K562 (cell line): Measurements from ENCODE around the gene PRR30. TPM values are rescaled to one million over a fixed set of nuclear protein-coding genes. Genes with fewer than 3 reads are reported as not detected.
A peak's percentile ranks its signal among the peaks of the same experiment; 100 is the strongest.

Experiments used
- ATAC-seq: fragments of 200-7000 bp; cut with Tn5 transposase; 3 replicates; pipeline ENCODE4 v1.9.1; 2020; ENCODE audit warnings: moderate library complexity
- BruUV-seq: library from RNA; stranded (reverse); fragments of 400-500 nt; replicated peaks from 2 replicates; lab custom pipeline; 2021; lab: Mats Ljungman, UMichigan
- CTCF ChIA-PET: fragments of 300-600 bp; formaldehyde crosslinking; extraction: SDS; loops from one replicate; lab custom pipeline; 2021; ENCODE audit warnings: low intra/inter-chr PET ratio; lab: Yijun Ruan, JAX
- POLR2A ChIA-PET: fragments of 300-600, 350-650 bp; sonication (Branson Sonifier 250); formaldehyde crosslinking; extraction: SDS; loops from one replicate; lab custom pipeline; 2021; ENCODE audit warnings: antibody characterized with exemption, inconsistent platforms; lab: Yijun Ruan, JAX
- DNase-seq, 4 experiments: peaks; one replicate each; pipeline versions ENCODE4 v3.0.0 to v3.0.0-alpha.2; 2011 to 2018; ENCODE audit warnings: low spot score in 3 of 4, mixed read lengths in 3 of 4; ENCODE audit errors: extremely low read depth in 1 of 4
- FAIRE-seq: peaks from 2 replicates; lab custom pipeline; 2011; peaks lifted over from hg19 to GRCh38; lab: Jason Lieb, UNC
- H2AFZ ChIP-seq: 2 replicates; pipeline ENCODE4 v1.6.0; 2011; ENCODE audit warnings: low read depth, low read length, control low read depth, inconsistent platforms
- H3K27ac ChIP-seq: fragments of 200-600 bp; 3 replicates; pipeline ENCODE4 v1.8.0; 2011; ENCODE audit warnings: low read depth, mild to moderate bottlenecking, control low read depth, inconsistent platforms, low read length, moderate library complexity, mixed read lengths; ENCODE audit errors: extremely low read depth
- H3K27me3 ChIP-seq, 2 experiments: fragments of 300-600 bp in 1 of 2; 2 replicates in 1 of 2; 3 replicates in 1 of 2; pipeline versions ENCODE4 v1.6.0 to v1.8.0; 2011; ENCODE audit warnings: inconsistent platforms in 2 of 2, low read length in 2 of 2, mild to moderate bottlenecking in 1 of 2, mixed read lengths in 1 of 2, moderate library complexity in 1 of 2; ENCODE audit not compliant: control insufficient read depth in 2 of 2, insufficient read depth in 2 of 2
- H3K36me3 ChIP-seq: fragments of 300-600 bp; 3 replicates; pipeline ENCODE4 v1.8.0; 2011; ENCODE audit warnings: mild to moderate bottlenecking, low read length, inconsistent platforms; ENCODE audit not compliant: control insufficient read depth, insufficient read depth
- H3K4me1 ChIP-seq, 2 experiments: fragments of 200-600 bp in 1 of 2; replicated peaks in 1 of 2; 2 replicates in 1 of 2; 3 replicates in 1 of 2; pipeline versions ENCODE4 v1.5.1 to v1.8.0; 2011; ENCODE audit warnings: inconsistent platforms in 2 of 2, low read length in 2 of 2, mild to moderate bottlenecking in 1 of 2, mixed read lengths in 1 of 2, moderate library complexity in 1 of 2; ENCODE audit not compliant: control insufficient read depth in 2 of 2, insufficient read depth in 2 of 2
- H3K4me2 ChIP-seq: 2 replicates; pipeline ENCODE4 v1.6.1; 2011; ENCODE audit warnings: low read length, control low read depth, inconsistent platforms, mixed read lengths; ENCODE audit not compliant: insufficient read depth
- H3K4me3 ChIP-seq: fragments of 200-600 bp; sonication (generic), shearing (Covaris generic); 2 replicates; pipeline ENCODE4 v1.5.1; 2016; ENCODE audit warnings: control low read depth, inconsistent platforms
- H3K79me2 ChIP-seq: fragments of 200-600 bp; 3 replicates; pipeline ENCODE4 v1.8.0; 2011; ENCODE audit warnings: low read length, inconsistent platforms; ENCODE audit not compliant: control insufficient read depth, insufficient read depth
- H3K9ac ChIP-seq, 2 experiments: 2 replicates each; pipeline versions ENCODE4 v1.6.0 to v1.6.1; 2011; ENCODE audit warnings: low read depth in 2 of 2, low read length in 2 of 2, control low read depth in 1 of 2, inconsistent platforms in 1 of 2, mild to moderate bottlenecking in 1 of 2, mixed read lengths in 1 of 2; ENCODE audit not compliant: insufficient read depth in 1 of 2
- H3K9me1 ChIP-seq: one replicate; pipeline ENCODE4 v1.6.0; 2011; ENCODE audit warnings: inconsistent platforms, mild to moderate bottlenecking, low read length, moderate library complexity; ENCODE audit not compliant: control insufficient read depth, insufficient read depth
- H3K9me3 ChIP-seq: replicated peaks from 2 replicates; pipeline ENCODE4 v1.5.1; 2011; ENCODE audit warnings: low read depth, low read length, inconsistent platforms; ENCODE audit not compliant: control insufficient read depth, insufficient read depth
- H4K20me1 ChIP-seq: replicated peaks from 2 replicates; pipeline ENCODE4 v1.6.1; 2011; ENCODE audit warnings: low read length, inconsistent platforms, mixed read lengths; ENCODE audit not compliant: control insufficient read depth, insufficient read depth
- CTBP1 ChIP-seq: fragments of 450-650 bp; IDR thresholded peaks from 2 replicates; pipeline ENCODE4 v1.6.1; 2016; ENCODE audit warnings: borderline replicate concordance
- DPF2 ChIP-seq: fragments of 450-650 bp; IDR thresholded peaks from 2 replicates; pipeline ENCODE4 v1.6.1; 2016
- EHMT2 ChIP-seq: fragments of 450-650 bp; IDR thresholded peaks from 2 replicates; pipeline ENCODE4 v1.6.1; 2018; ENCODE audit warnings: antibody characterized with exemption
- ELF1 ChIP-seq: fragments of 200-800 bp; sonication (Bioruptor generic); IDR thresholded peaks from 2 replicates; pipeline ENCODE4 v1.6.1; 2016; ENCODE audit warnings: missing genetic modification characterization, missing compliant biosample characterization
- HDAC1 ChIP-seq, 2 experiments: fragments of 450-650 bp; IDR thresholded peaks; 2 replicates each; pipeline ENCODE4 v1.6.1; 2016 to 2017; ENCODE audit warnings: inconsistent platforms in 1 of 2, mild to moderate bottlenecking in 1 of 2, moderate library complexity in 1 of 2
- HDAC6 ChIP-seq: IDR thresholded peaks from 2 replicates; pipeline ENCODE4 v1.6.1; 2012; ENCODE audit warnings: low read depth, mild to moderate bottlenecking, control low read depth, inconsistent platforms, low read length, moderate library complexity
- NFRKB ChIP-seq: fragments of 450-650 bp; IDR thresholded peaks from 2 replicates; pipeline ENCODE4 v1.6.1; 2016; ENCODE audit warnings: low read depth
- PRMT5 ChIP-seq: sonication (generic); formaldehyde crosslinking; IDR thresholded peaks from 2 replicates; pipeline ENCODE4 v1.5.0; 2020; ENCODE audit warnings: missing genetic modification reagents
- TEAD4 ChIP-seq, 2 experiments: sonication (generic) in 1 of 2; formaldehyde crosslinking in 1 of 2; IDR thresholded peaks; 2 replicates each; pipeline versions ENCODE4 v1.6.1 to v1.8.0; 2012 to 2022; ENCODE audit warnings: borderline replicate concordance in 1 of 2, inconsistent platforms in 1 of 2, low read length in 1 of 2, mild to moderate bottlenecking in 1 of 2, missing genetic modification reagents in 1 of 2
- ZBTB17 ChIP-seq: fragments of 450-650 bp; formaldehyde crosslinking; IDR thresholded peaks from 2 replicates; pipeline ENCODE4 v1.4.0; 2020; ENCODE audit warnings: mild to moderate bottlenecking
- ZKSCAN1 ChIP-seq: fragments of 150-350 bp; IDR thresholded peaks from 2 replicates; pipeline ENCODE4 v1.6.1; 2016; ENCODE audit warnings: low read depth, low read length
- WGBS: fragments of 100-300 bp; shearing (Covaris generic); methylation state at CpG from one replicate; pipeline ENCODE4 v1.1.6; 2016; ENCODE audit warnings: low coverage, mixed read lengths; ENCODE audit not compliant: insufficient coverage; ENCODE audit errors: missing lambda C conversion rate; 5-methylcytosine and 5-hydroxymethylcytosine counted together
- in situ Hi-C: fragments of 300-500 bp; cut with MboI; formaldehyde crosslinking; loops from 4 replicates; pipeline ENCODE4 v1.15.0; 2018; ENCODE audit warnings: inconsistent platforms, mixed read lengths
- intact Hi-C: fragments of 100-400 bp; cut with micrococcal nuclease; formaldehyde crosslinking; loops from 2 replicates; pipeline ENCODE4 v1.14.2; 2022
- polyA plus RNA-seq, 8 experiments: library from polyadenylated mRNA; depleted of rRNA in 4 of 8; stranded (reverse) in 5 of 8; unstranded in 3 of 8; fragments of >200 nt; fragmentation: Nextera tagmentation in 2 of 8; fragmentation: Illumina TruSeq in 1 of 8; extraction: Ambion mirVana in 2 of 8; extraction: Trizol in 1 of 8; gene quantifications; 2 replicates each; pipeline versions ENCODE4 v1.2.1 to v1.2.3, GENCODE V29; 2011 to 2014; ENCODE audit warnings: inconsistent platforms in 1 of 8, missing spikeins in 1 of 8
- total RNA-seq, 7 experiments: library from RNA; depleted of rRNA in 6 of 7; stranded (reverse); fragments of >200 nt in 6 of 7; fragmentation: Illumina TruSeq in 2 of 7; extraction: Trizol in 2 of 7; gene quantifications; 2 replicates each; pipeline versions ENCODE4 v1.2.1 to v1.2.3, GENCODE V29; 2011 to 2021; ENCODE audit warnings: low replicate concordance in 1 of 7
- TF ChIP-seq, protein P1 (sequence below): fragments of 450-650 bp; IDR thresholded peaks from 2 replicates; pipeline ENCODE4 v1.6.1; 2017; ENCODE audit warnings: mild to moderate bottlenecking, moderate library complexity
- TF ChIP-seq, protein P2 (sequence below), 3 experiments: IDR thresholded peaks in 2 of 3; conservative IDR thresholded peaks in 1 of 3; 2 replicates each; pipeline ENCODE4 v1.5.1; 2011 to 2012; ENCODE audit warnings: low read length in 3 of 3, mild to moderate bottlenecking in 3 of 3, control low read depth in 2 of 3, improper control_type of control experiment in 1 of 3, inconsistent platforms in 1 of 3, low read depth in 1 of 3, mixed read lengths in 1 of 3, moderate library complexity in 1 of 3; ENCODE audit not compliant: insufficient read depth in 2 of 3
- TF ChIP-seq, protein P3 (sequence below), 2 experiments: fragments of 450-650 bp in 1 of 2; IDR thresholded peaks; 2 replicates each; pipeline ENCODE4 v1.6.1; 2011 to 2017; ENCODE audit warnings: low read depth in 2 of 2, antibody characterized with exemption in 1 of 2, borderline replicate concordance in 1 of 2, low read length in 1 of 2, mild to moderate bottlenecking in 1 of 2, mixed read lengths in 1 of 2; ENCODE audit not compliant: control insufficient read depth in 1 of 2

PRR30 gene
- total and polyA plus RNA-seq, 9 of the 15 experiments (the other 6 are each of a cell fraction or from before 2014, with no cell fraction given): not detected

DNA sequence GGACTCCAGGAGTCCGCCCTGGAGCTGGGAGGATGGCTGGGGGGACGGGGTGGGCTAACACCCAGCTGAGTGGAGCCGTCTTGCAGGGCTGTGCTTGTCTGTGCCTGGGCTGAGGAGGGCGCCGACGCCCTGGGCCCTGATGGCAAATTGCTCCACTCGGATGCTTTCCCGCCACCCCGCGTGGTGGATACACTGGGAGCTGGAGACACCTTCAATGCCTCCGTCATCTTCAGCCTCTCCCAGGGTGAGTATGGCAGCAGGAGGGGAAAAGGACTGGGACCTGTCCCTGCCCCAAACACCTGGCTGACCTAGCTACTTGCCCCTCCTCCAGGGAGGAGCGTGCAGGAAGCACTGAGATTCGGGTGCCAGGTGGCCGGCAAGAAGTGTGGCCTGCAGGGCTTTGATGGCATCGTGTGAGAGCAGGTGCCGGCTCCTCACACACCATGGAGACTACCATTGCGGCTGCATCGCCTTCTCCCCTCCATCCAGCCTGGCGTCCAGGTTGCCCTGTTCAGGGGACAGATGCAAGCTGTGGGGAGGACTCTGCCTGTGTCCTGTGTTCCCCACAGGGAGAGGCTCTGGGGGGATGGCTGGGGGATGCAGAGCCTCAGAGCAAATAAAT, 39.8 kb downstream of the PRR30 start:
- POLR2A ChIA-PET: interaction anchor here (0.7 kb wide), 1 partner anchor 48 kb away, joined by 3 read pairs; the partner anchor contains the start of gene AGBL5
- Histone ChIP-seq H3K79me2 (no peaks in the 10 kb centered on the region), H3K9me3 (no peaks in the 10 kb centered on the region), H3K27ac (no peak overlapping the region), H3K4me3 (no peak overlapping the region), H4K20me1 (no peaks in the 10 kb centered on the region), H3K36me3 (no peaks in the 10 kb centered on the region), H3K27me3 (no peaks in the 10 kb centered on the region), H3K4me1 (peaks cover 14 to 34% of the 10 kb centered on the region in 2 experiments; a peak in 4 of 5 replicates), H3K4me2 (no peak overlapping the region), H3K9ac (peak overlapping the region in 1 of 2 experiments; percentile 50; a peak in 2 of 4 replicates), H2AFZ (no peak overlapping the region), H3K9me1 (no peaks in the 10 kb centered on the region)
- ATAC-seq (no peak), DNase-seq (no peak), FAIRE-seq (no peak)
- in situ Hi-C loops (loop anchor here (5.0 kb wide), 2 partner anchors 93 to 183 kb away; partner anchors contain the start of gene TRIM54), intact Hi-C loops (loop anchor here (5.0 kb wide), 2 partner anchors 113 to 203 kb away; partner anchors contain the start of genes ATRAID and SLC5A6)
- WGBS: 76% methylated on average over 11 of the region's 19 CpGs
- CTCF ChIA-PET: interaction anchor here (0.6 to 3.1 kb wide), 6 partner anchors 70 to 204 kb away, joined by 4 to 27 read pairs (median 12); no protein-coding TSS in a partner anchor
- no TSS peak for BruUV-seq
- TF ChIP-seq HDAC1 (IDR thresholded peaks at IDR 0.05) (no peak), EHMT2 (no peak), HDAC6 (no peak), NFRKB (no peak), DPF2 (no peak), PRMT5 (CRISPR knock-in tag) (no peak), TEAD4 (IDR thresholded peaks at IDR 0.05; ENCODE audit: low read length) (no peak), TEAD4 (CRISPR knock-in tag; IDR thresholded peaks at IDR 0.05; ENCODE audit: borderline replicate concordance) (no peak), CTBP1 (no peak), ZKSCAN1 (no peak), ELF1 (tag) (no peak), ZBTB17 (CRISPR knock-in tag) (no peak)
- TF ChIP-seq, protein P1, sequence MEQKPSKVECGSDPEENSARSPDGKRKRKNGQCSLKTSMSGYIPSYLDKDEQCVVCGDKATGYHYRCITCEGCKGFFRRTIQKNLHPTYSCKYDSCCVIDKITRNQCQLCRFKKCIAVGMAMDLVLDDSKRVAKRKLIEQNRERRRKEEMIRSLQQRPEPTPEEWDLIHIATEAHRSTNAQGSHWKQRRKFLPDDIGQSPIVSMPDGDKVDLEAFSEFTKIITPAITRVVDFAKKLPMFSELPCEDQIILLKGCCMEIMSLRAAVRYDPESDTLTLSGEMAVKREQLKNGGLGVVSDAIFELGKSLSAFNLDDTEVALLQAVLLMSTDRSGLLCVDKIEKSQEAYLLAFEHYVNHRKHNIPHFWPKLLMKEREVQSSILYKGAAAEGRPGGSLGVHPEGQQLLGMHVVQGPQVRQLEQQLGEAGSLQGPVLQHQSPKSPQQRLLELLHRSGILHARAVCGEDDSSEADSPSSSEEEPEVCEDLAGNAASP: no peak
- TF ChIP-seq, protein P2, sequence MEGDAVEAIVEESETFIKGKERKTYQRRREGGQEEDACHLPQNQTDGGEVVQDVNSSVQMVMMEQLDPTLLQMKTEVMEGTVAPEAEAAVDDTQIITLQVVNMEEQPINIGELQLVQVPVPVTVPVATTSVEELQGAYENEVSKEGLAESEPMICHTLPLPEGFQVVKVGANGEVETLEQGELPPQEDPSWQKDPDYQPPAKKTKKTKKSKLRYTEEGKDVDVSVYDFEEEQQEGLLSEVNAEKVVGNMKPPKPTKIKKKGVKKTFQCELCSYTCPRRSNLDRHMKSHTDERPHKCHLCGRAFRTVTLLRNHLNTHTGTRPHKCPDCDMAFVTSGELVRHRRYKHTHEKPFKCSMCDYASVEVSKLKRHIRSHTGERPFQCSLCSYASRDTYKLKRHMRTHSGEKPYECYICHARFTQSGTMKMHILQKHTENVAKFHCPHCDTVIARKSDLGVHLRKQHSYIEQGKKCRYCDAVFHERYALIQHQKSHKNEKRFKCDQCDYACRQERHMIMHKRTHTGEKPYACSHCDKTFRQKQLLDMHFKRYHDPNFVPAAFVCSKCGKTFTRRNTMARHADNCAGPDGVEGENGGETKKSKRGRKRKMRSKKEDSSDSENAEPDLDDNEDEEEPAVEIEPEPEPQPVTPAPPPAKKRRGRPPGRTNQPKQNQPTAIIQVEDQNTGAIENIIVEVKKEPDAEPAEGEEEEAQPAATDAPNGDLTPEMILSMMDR (IDR thresholded peaks at IDR 0.05 in 2 of 3, conservative IDR thresholded peaks at IDR 0.05 in 1 of 3; ENCODE audit: insufficient read depth in 2 of 3, low read depth in 1 of 3, low read length in 3 of 3): no peak
- TF ChIP-seq, protein P3, sequence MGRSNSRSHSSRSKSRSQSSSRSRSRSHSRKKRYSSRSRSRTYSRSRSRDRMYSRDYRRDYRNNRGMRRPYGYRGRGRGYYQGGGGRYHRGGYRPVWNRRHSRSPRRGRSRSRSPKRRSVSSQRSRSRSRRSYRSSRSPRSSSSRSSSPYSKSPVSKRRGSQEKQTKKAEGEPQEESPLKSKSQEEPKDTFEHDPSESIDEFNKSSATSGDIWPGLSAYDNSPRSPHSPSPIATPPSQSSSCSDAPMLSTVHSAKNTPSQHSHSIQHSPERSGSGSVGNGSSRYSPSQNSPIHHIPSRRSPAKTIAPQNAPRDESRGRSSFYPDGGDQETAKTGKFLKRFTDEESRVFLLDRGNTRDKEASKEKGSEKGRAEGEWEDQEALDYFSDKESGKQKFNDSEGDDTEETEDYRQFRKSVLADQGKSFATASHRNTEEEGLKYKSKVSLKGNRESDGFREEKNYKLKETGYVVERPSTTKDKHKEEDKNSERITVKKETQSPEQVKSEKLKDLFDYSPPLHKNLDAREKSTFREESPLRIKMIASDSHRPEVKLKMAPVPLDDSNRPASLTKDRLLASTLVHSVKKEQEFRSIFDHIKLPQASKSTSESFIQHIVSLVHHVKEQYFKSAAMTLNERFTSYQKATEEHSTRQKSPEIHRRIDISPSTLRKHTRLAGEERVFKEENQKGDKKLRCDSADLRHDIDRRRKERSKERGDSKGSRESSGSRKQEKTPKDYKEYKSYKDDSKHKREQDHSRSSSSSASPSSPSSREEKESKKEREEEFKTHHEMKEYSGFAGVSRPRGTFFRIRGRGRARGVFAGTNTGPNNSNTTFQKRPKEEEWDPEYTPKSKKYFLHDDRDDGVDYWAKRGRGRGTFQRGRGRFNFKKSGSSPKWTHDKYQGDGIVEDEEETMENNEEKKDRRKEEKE (IDR thresholded peaks at IDR 0.05; ENCODE audit: borderline replicate concordance in 1 of 2, control insufficient read depth in 1 of 2, low read depth in 2 of 2, low read length in 1 of 2): no peak
